Panc1 (cell line): ENCODE measurements around the gene TEX11.

Source experiments
- POLR2AphosphoS5 ChIP-seq: IDR thresholded peaks from 2 replicates; pipeline ENCODE4 v1.6.1; 2012; ENCODE audit warnings: mild to moderate bottlenecking, low read depth, low read length, moderate library complexity
- SIN3A ChIP-seq: IDR thresholded peaks from 2 replicates; pipeline ENCODE4 v1.6.1; 2012; ENCODE audit warnings: low read depth, mild to moderate bottlenecking, low read length, moderate library complexity, borderline replicate concordance; ENCODE audit not compliant: insufficient read depth
- TCF7L2 ChIP-seq: IDR thresholded peaks from 2 replicates; pipeline ENCODE4 v1.6.1; 2011; ENCODE audit warnings: mild to moderate bottlenecking, low read depth, low read length, inconsistent platforms
- TF ChIP-seq, protein P1 (sequence below): fragments of 450-650 bp; IDR thresholded peaks from 2 replicates; pipeline ENCODE4 v1.5.1; 2017; ENCODE audit warnings: mild to moderate bottlenecking
- TF ChIP-seq, protein P2 (sequence below), 2 experiments: IDR thresholded peaks; 2 replicates each; pipeline ENCODE4 v1.6.1; 2011 to 2012; ENCODE audit warnings: low read depth in 2 of 2, control low read depth in 1 of 2, low read length in 1 of 2, mild to moderate bottlenecking in 1 of 2, moderate library complexity in 1 of 2; ENCODE audit not compliant: insufficient read depth in 1 of 2

DNA sequence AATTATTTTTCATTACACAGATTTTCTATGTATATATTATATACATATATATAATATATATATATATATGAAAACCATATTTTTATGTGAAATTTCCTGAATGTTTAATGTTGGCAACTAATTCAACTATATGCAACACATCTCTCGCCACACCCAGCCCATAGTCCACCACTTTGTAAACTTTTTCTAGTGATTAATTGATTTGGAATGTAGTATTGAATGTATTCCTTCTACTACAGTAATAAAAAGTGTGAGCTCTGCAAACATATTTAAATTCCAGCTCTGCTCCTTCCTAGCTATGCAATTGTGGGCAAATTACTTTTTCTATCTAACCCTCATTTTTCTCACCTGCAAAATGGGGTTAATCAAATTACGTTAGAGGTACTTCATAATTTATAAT is 187.8 kb downstream of the TEX11 start:
- TF ChIP-seq POLR2AphosphoS5, result no peak
- TF ChIP-seq, protein P1, sequence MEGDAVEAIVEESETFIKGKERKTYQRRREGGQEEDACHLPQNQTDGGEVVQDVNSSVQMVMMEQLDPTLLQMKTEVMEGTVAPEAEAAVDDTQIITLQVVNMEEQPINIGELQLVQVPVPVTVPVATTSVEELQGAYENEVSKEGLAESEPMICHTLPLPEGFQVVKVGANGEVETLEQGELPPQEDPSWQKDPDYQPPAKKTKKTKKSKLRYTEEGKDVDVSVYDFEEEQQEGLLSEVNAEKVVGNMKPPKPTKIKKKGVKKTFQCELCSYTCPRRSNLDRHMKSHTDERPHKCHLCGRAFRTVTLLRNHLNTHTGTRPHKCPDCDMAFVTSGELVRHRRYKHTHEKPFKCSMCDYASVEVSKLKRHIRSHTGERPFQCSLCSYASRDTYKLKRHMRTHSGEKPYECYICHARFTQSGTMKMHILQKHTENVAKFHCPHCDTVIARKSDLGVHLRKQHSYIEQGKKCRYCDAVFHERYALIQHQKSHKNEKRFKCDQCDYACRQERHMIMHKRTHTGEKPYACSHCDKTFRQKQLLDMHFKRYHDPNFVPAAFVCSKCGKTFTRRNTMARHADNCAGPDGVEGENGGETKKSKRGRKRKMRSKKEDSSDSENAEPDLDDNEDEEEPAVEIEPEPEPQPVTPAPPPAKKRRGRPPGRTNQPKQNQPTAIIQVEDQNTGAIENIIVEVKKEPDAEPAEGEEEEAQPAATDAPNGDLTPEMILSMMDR, result no peak
- TF ChIP-seq TCF7L2, result no peak
- TF ChIP-seq, protein P2, sequence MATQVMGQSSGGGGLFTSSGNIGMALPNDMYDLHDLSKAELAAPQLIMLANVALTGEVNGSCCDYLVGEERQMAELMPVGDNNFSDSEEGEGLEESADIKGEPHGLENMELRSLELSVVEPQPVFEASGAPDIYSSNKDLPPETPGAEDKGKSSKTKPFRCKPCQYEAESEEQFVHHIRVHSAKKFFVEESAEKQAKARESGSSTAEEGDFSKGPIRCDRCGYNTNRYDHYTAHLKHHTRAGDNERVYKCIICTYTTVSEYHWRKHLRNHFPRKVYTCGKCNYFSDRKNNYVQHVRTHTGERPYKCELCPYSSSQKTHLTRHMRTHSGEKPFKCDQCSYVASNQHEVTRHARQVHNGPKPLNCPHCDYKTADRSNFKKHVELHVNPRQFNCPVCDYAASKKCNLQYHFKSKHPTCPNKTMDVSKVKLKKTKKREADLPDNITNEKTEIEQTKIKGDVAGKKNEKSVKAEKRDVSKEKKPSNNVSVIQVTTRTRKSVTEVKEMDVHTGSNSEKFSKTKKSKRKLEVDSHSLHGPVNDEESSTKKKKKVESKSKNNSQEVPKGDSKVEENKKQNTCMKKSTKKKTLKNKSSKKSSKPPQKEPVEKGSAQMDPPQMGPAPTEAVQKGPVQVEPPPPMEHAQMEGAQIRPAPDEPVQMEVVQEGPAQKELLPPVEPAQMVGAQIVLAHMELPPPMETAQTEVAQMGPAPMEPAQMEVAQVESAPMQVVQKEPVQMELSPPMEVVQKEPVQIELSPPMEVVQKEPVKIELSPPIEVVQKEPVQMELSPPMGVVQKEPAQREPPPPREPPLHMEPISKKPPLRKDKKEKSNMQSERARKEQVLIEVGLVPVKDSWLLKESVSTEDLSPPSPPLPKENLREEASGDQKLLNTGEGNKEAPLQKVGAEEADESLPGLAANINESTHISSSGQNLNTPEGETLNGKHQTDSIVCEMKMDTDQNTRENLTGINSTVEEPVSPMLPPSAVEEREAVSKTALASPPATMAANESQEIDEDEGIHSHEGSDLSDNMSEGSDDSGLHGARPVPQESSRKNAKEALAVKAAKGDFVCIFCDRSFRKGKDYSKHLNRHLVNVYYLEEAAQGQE (IDR thresholded peaks at IDR 0.05; ENCODE audit: insufficient read depth in 1 of 2, low read depth in 2 of 2, low read length in 1 of 2), result no peak
- no peak for TF ChIP-seq SIN3A
